Activated T-cell treated with anti-CD3 and anti-CD28 coated beads for 24 hours (primary cell): ENCODE data around the gene FAM149B1.

Source experiments
- DNase-seq: peaks from one replicate; pipeline ENCODE4 v3.0.0-alpha.2; 2020; ENCODE audit warnings: low read depth

FAM149B1 gene

GRCh38 chr10:73287441-73287840 is 119.5 kb downstream of the FAM149B1 start:
- DNase-seq, result no peak

DNA sequence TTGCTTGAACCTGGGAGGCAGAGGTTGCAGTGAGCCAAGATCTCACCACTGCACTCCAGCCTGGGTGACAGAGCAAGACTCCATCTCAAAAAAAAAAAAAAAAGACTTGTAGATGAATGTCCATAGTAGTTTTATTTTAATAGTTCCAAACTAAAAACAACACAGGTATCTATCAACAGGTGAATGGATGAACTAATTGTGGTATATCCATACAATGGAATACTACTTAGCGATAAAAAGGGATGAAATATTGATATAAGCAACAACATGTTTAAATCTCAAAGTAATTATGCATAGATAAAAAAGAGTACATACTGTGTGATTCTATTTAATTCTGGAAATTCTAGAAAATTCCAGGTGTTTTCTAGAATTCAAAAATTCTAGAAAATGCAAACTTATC is 122.0 kb downstream of the FAM149B1 start:
- DNase-seq, result no peak

- no peak for DNase-seq
Measured at GRCh38 chr10:73293461-73293860, 125.5 kb downstream of the FAM149B1 start.
